Endodermal cell (in vitro differentiated cells): ENCODE results near the gene CELF2. TPM values are rescaled to one million over a fixed set of nuclear protein-coding genes. Genes with fewer than 3 reads are reported as not detected.
"Not testable (repeated sequence)": the region's sequence is repeated elsewhere in the genome, so short reads cannot be mapped to it uniquely, and the experiment has no call there.

Experiments used
- DNase-seq: peaks from one replicate; pipeline ENCODE4 v3.0.0-alpha.2; 2017
- H3K27ac ChIP-seq: 2 replicates; pipeline ENCODE4 v1.5.1; 2013; ENCODE audit warnings: mild to moderate bottlenecking, low read depth, low read length, moderate library complexity
- H3K27me3 ChIP-seq: 2 replicates; pipeline ENCODE4 v1.6.1; 2013; ENCODE audit warnings: mild to moderate bottlenecking, low read length, moderate library complexity; ENCODE audit not compliant: insufficient read depth, control insufficient read depth, poor library complexity, severe bottlenecking
- H3K36me3 ChIP-seq: 2 replicates; pipeline ENCODE4 v1.7.0; 2013; ENCODE audit warnings: mild to moderate bottlenecking, low read length, moderate library complexity; ENCODE audit not compliant: control insufficient read depth, insufficient read depth
- H3K4me1 ChIP-seq: one replicate; pipeline ENCODE4 v1.7.0; 2013; ENCODE audit warnings: low read length; ENCODE audit not compliant: control insufficient read depth, insufficient read depth
- H3K4me3 ChIP-seq: 2 replicates; pipeline ENCODE4 v1.5.1; 2013; ENCODE audit warnings: mild to moderate bottlenecking, low read length, moderate library complexity
- H3K9ac ChIP-seq: 2 replicates; pipeline ENCODE4 v1.6.1; 2013; ENCODE audit warnings: mild to moderate bottlenecking, low read length, moderate library complexity; ENCODE audit not compliant: poor library complexity, severe bottlenecking; ENCODE audit errors: extremely low read depth
- H3K9me3 ChIP-seq: 2 replicates; pipeline ENCODE4 v1.6.1; 2013; ENCODE audit warnings: mild to moderate bottlenecking, low read length, moderate library complexity; ENCODE audit not compliant: control insufficient read depth
- H3K27ac Mint-ChIP-seq: 2 replicates; pipeline ENCODE4 v1.8.0; 2020; ENCODE audit warnings: mixed read lengths
- H3K27me3 Mint-ChIP-seq: 2 replicates; pipeline ENCODE4 v1.8.0; 2021; ENCODE audit warnings: mild to moderate bottlenecking, mixed read lengths; ENCODE audit not compliant: insufficient read depth
- H3K36me3 Mint-ChIP-seq: 2 replicates; pipeline ENCODE4 v1.8.0; 2020; ENCODE audit warnings: low read depth, mixed read lengths
- H3K4me1 Mint-ChIP-seq: 2 replicates; pipeline ENCODE4 v1.8.0; 2020; ENCODE audit warnings: mixed read lengths
- H3K4me3 Mint-ChIP-seq: 2 replicates; pipeline ENCODE4 v1.8.0; 2020; ENCODE audit warnings: mild to moderate bottlenecking, moderate library complexity, mixed read lengths
- H3K9me3 Mint-ChIP-seq: 2 replicates; pipeline ENCODE4 v1.8.0; 2020; ENCODE audit warnings: mild to moderate bottlenecking, mixed read lengths
- CTCF ChIP-seq: fragments of 200-600 bp; sonication (generic); conservative IDR thresholded peaks from 2 replicates; pipeline ENCODE4 v1.5.0; 2021; ENCODE audit warnings: antibody characterized with exemption, mild to moderate bottlenecking
- WGBS, 2 experiments: methylation state at CpG; one replicate each; pipeline versions ENCODE4 v1.1.5 to v1.1.7; 2013; ENCODE audit warnings: missing lambda C conversion rate in 2 of 2, mixed read lengths in 1 of 2; ENCODE audit not compliant: insufficient coverage in 1 of 2, insufficient read length in 1 of 2; 5-methylcytosine and 5-hydroxymethylcytosine counted together
- total RNA-seq, 2 donors: library from RNA; stranded (reverse); fragmentation: NEBNext Ultra II Directional in 1 of 2; extraction: Animal tissue kit (Norgen Biotek cat#: 25700) in 1 of 2; gene quantifications; 2 replicates in 1 of 2; 3 replicates in 1 of 2; pipeline ENCODE4 v1.2.1, GENCODE V29; 2021

The CELF2 gene
- total RNA-seq, 2 donors from 2014 or later = 79.9 to 96.1 TPM

DNA sequence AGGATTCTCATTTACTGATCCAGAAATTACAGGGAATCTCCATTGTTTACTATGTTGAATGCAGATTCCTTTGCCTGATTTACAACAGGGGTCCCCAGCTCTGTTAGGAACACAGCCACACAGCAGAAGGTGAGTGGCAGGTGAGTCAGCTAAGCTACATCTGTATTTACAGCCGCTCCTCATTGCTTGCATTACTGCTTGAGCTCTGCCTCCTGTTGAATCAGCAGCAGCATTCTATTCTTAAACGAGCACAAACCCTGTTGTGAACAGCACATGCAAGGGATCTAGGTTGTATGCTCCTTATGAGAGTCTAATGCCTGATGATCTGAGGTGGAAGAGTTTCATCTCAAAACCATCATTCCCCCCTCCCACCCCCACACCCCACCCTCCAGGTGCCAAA is 23.3 kb upstream of the CELF2 start:
- no peak overlapping the region for H3K27ac ChIP-seq

DNA sequence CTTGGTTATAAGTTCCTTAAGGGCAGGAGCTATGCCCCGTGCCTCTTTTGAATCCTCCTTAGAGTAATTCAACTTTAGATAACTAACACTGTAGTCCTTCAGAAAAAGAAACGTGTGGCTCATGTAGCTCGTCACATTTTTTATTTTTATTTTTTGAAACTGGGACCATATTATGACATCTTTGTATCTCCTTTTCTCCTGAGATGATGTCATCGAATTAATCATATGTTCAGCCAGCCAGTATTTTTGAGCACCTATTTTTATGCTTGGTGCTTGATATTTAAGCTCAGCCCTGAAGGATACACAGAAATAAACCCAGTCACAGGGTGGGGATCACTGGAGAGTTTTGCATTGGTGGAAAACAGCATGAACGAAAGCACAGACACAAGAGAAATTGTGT is 22.6 kb upstream of the CELF2 start:
- no peaks in the 10 kb centered on the region for H3K27me3 ChIP-seq
- H3K9me3 ChIP-seq = peaks cover 24% of the 10 kb centered on the region
- H3K4me1 ChIP-seq = no peaks in the 10 kb centered on the region
- no peaks in the 10 kb centered on the region for H3K36me3 Mint-ChIP-seq
- no peak overlapping the region for H3K27ac ChIP-seq
- H3K4me3 ChIP-seq = no peak overlapping the region
- peaks cover 21% of the 10 kb centered on the region for H3K9me3 Mint-ChIP-seq
- no peaks in the 10 kb centered on the region for H3K36me3 ChIP-seq
- no peak for TF ChIP-seq CTCF
- DNase-seq = no peak
- no peak overlapping the region for H3K4me3 Mint-ChIP-seq
- no peak overlapping the region for H3K27ac Mint-ChIP-seq
- 89 to 94% methylated on average over 5 of the region's 5 CpGs for WGBS, 2 experiments
- H3K27me3 Mint-ChIP-seq = no peaks in the 10 kb centered on the region
- H3K9ac ChIP-seq = no peak overlapping the region
- no peaks in the 10 kb centered on the region for H3K4me1 Mint-ChIP-seq

More for the DNA sequence above, 23.3 kb upstream of the CELF2 start:
- Histone ChIP-seq H3K9ac (no peak overlapping the region), H3K4me3 (no peak overlapping the region), H3K36me3 (no peaks in the 10 kb centered on the region), H3K27me3 (no peaks in the 10 kb centered on the region), H3K4me1 (no peaks in the 10 kb centered on the region), H3K9me3 (peaks cover 24% of the 10 kb centered on the region)
- H3K9me3 Mint-ChIP-seq = peaks cover 21% of the 10 kb centered on the region
- H3K27me3 Mint-ChIP-seq = no peaks in the 10 kb centered on the region
- 93 to 100% methylated on average over 1 to 2 of the region's 2 CpGs for WGBS, 2 experiments
- H3K27ac Mint-ChIP-seq = no peak overlapping the region
- H3K4me3 Mint-ChIP-seq = no peak overlapping the region
- H3K36me3 Mint-ChIP-seq = no peaks in the 10 kb centered on the region
- H3K4me1 Mint-ChIP-seq = no peaks in the 10 kb centered on the region
- no peak for DNase-seq
- TF ChIP-seq CTCF = no peak

DNA sequence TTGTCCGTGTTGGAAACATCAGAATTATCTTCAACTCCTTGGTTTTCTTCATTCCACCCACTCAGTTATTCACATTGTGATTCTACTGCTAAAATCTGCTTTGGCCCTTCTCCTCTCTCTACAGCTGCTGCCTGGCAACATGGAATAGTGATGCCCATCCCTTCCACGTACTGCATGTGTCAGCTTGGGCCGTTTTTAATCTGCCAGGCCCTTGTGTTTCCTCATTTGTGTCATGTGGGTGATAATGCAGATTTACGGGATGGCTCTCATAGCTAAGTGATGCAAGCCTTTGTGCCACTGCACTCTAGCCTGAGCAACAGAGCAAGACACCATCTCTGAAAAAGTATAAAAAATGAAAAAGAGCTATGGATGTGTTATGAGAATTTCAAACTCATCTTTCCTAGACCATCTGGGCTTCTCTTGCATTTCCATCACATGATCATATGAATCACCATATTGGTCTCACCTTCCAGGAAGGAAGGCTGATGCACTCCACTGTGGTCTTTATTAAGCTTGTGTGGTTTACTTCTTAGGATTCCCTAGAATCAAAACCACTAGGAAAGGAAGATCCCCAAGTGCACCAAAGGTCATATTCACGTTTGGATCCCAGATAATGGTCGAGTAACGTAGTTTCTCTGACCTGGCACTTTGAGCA is 20.6 kb upstream of the CELF2 start:
- H3K27me3 Mint-ChIP-seq = no peaks in the 10 kb centered on the region
- 89 to 91% methylated on average over 3 to 7 of the region's 7 CpGs for whole genome bisulfite sequencing, 2 experiments

DNA sequence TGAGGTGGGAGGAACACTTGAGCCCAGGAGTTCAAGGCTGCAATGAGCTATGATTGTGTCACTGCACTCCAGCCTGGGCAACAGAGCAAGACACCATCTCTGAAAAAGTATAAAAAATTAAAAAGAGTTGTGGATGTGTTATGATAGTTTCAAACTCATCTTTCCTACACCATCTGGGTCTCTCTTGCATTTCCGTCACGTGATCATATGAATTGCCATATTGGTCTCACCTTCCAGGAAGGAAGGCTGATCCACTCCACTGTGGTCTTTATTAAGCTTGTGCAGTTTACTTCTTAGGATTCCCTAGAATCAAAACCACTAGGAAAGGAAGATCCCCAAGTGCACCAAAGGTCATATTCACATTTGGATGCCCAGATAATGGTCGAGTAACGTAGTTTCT is 18.2 kb upstream of the CELF2 start:
- not testable (repeated sequence) for H3K27me3 Mint-ChIP-seq, H3K27me3 ChIP-seq, H3K9me3 Mint-ChIP-seq, H3K4me1 Mint-ChIP-seq, H3K27ac ChIP-seq, H3K4me1 ChIP-seq, H3K9me3 ChIP-seq, DNase-seq, H3K36me3 Mint-ChIP-seq, H3K4me3 ChIP-seq, H3K27ac Mint-ChIP-seq, H3K9ac ChIP-seq, H3K36me3 ChIP-seq, H3K4me3 Mint-ChIP-seq
- 91 to 100% methylated on average over 2 to 4 of the region's 4 CpGs for WGBS, 2 experiments

More for the DNA sequence above, 20.6 kb upstream of the CELF2 start:
- Histone ChIP-seq H3K36me3 (no peaks in the 10 kb centered on the region), H3K27me3 (no peaks in the 10 kb centered on the region), H3K27ac (no peak overlapping the region), H3K9me3 (peaks cover 24% of the 10 kb centered on the region), H3K4me3 (no peak overlapping the region), H3K4me1 (no peaks in the 10 kb centered on the region), H3K9ac (no peak overlapping the region)
- Mint-ChIP-seq H3K4me1 (no peaks in the 10 kb centered on the region), H3K36me3 (no peaks in the 10 kb centered on the region), H3K4me3 (no peak overlapping the region), H3K27ac (no peak overlapping the region), H3K9me3 (peaks cover 21% of the 10 kb centered on the region)
- no peak for DNase-seq
- no peak for TF ChIP-seq CTCF
